WI38 (cell line): ENCODE measurements around the gene HSD17B14.
A peak's percentile ranks its signal among the peaks of the same experiment; 100 is the strongest.
"Not testable (repeated sequence)": the region's sequence is repeated elsewhere in the genome, so short reads cannot be mapped to it uniquely, and the experiment has no call there.

Source experiments
- H3K4me3 ChIP-seq: 2 replicates; pipeline ENCODE4 v1.5.1; 2011; ENCODE audit warnings: low read depth, mild to moderate bottlenecking, control low read depth, low read length
- TF ChIP-seq, protein P1 (sequence below): IDR thresholded peaks from 2 replicates; pipeline ENCODE4 v1.5.1; 2012; ENCODE audit warnings: low read depth, mild to moderate bottlenecking, control low read depth, low read length

The HSD17B14 gene

DNA sequence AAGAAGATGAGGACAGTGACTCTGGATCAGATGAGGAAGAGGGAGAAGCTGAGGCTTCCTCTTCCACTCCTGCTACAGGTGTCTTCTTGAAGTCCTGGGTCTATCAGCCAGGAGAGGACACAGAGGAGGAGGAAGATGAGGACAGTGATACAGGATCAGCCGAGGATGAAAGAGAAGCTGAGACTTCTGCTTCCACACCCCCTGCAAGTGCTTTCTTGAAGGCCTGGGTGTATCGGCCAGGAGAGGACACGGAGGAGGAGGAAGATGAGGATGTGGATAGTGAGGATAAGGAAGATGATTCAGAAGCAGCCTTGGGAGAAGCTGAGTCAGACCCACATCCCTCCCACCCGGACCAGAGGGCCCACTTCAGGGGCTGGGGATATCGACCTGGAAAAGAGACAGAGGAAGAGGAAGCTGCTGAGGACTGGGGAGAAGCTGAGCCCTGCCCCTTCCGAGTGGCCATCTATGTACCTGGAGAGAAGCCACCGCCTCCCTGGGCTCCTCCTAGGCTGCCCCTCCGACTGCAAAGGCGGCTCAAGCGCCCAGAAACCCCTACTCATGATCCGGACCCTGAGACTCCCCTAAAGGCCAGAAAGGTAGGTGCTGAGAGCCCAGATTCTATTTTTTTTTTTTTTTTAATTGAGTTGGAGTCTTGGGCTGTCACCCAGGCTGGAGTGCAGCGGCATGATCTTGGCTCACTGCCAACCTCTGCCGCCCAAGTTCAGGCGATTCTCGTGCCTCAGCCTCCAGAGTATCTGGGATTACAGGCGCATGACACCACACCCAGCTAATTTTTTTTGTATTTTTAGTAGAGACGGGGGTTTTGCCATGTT lies 38.2 kb upstream of the HSD17B14 start:
- peak overlapping the region; percentile 100 for H3K4me3 ChIP-seq
- TF ChIP-seq, protein P1, sequence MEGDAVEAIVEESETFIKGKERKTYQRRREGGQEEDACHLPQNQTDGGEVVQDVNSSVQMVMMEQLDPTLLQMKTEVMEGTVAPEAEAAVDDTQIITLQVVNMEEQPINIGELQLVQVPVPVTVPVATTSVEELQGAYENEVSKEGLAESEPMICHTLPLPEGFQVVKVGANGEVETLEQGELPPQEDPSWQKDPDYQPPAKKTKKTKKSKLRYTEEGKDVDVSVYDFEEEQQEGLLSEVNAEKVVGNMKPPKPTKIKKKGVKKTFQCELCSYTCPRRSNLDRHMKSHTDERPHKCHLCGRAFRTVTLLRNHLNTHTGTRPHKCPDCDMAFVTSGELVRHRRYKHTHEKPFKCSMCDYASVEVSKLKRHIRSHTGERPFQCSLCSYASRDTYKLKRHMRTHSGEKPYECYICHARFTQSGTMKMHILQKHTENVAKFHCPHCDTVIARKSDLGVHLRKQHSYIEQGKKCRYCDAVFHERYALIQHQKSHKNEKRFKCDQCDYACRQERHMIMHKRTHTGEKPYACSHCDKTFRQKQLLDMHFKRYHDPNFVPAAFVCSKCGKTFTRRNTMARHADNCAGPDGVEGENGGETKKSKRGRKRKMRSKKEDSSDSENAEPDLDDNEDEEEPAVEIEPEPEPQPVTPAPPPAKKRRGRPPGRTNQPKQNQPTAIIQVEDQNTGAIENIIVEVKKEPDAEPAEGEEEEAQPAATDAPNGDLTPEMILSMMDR, result no peak

DNA sequence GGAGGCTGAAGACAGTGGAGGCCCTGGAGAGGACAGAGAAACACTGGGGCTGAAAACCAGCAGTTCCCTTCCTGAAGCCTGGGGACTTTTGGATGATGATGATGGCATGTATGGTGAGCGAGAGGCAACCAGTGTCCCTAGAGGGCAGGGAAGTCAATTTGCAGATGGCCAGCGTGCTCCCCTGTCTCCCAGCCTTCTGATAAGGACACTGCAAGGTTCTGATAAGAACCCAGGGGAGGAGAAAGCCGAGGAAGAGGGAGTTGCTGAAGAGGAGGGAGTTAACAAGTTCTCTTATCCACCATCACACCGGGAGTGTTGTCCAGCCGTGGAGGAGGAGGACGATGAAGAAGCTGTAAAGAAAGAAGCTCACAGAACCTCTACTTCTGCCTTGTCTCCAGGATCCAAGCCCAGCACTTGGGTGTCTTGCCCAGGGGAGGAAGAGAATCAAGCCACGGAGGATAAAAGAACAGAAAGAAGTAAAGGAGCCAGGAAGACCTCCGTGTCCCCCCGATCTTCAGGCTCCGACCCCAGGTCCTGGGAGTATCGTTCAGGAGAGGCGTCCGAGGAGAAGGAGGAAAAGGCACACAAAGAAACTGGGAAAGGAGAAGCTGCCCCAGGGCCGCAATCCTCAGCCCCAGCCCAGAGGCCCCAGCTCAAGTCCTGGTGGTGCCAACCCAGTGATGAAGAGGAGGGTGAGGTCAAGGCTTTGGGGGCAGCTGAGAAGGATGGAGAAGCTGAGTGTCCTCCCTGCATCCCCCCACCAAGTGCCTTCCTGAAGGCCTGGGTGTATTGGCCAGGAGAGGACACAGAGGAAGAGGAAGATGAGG lies 37.4 kb upstream of the HSD17B14 start:
- TF ChIP-seq, protein P1, result no peak
- peak overlapping the region; percentile 100 for H3K4me3 ChIP-seq

DNA sequence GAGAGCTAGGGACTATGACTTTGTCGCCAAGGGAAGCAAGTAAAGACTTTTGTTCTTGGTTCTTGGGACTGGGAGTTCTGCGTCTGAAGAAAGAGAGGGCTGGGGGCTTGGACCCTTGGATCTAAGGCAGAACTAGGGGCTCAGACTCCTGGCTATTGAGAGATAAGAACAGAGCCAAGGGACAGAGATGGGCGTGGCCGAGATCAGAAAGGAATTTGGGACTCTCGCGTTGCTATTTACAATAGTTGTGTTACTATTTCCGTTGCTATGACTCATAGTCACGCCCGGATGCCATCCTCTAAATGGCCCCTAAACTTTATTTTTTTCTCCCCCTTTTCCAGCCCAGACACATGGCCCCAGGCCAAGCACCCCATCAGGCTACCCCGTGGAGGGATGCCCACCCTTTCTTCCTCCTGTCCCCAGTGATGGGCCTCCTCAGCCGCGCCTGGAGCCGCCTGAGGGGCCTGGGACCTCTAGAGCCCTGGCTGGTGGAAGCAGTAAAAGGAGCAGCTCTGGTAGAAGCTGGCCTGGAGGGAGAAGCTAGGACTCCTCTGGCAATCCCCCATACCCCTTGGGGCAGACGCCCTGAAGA lies 36.7 kb upstream of the HSD17B14 start:
- H3K4me3 ChIP-seq, result peak overlapping the region; percentile 100
- TF ChIP-seq, protein P1, result no peak

DNA sequence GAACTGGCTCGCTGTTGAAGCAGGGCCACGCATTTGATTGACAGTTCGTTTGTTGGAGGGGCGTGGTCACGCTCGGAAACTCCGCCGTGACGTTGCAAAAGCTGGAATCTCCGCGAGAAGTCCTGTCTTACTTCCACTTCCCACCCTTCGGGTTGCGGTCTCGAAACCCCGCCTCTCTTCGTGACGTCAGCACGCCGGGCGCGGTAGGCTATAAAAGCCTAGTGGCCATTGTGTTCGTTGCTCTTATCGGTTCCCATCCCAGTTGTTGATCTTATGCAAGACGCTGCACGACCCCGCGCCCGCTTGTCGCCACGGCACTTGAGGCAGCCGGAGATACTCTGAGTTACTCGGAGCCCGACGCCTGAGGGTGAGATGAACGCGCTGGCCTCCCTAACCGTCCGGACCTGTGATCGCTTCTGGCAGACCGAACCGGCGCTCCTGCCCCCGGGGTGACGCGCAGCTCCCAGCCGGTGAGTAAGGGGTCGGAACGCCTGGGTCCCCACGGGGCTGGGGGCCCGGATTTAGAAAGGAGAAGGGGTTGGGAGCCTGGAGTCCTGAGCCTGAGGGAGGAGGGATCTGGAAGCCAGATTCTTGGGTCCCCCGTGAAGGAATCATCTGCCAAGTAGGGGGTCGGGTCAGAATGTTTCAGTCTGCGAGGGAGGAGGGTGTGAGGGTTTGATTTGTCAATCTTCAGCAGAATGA lies 36.0 kb upstream of the HSD17B14 start, which contains the start of gene PPP1R15A:
TSS of gene PPP1R15A (plus strand) at position 240 of the 702 bp plus-strand sequence. CDS start 813 bp downstream, outside the sequence.
- H3K4me3 ChIP-seq, result peak within 1 kb of the TSS; percentile 100
- TF ChIP-seq, protein P1, result no peak

DNA sequence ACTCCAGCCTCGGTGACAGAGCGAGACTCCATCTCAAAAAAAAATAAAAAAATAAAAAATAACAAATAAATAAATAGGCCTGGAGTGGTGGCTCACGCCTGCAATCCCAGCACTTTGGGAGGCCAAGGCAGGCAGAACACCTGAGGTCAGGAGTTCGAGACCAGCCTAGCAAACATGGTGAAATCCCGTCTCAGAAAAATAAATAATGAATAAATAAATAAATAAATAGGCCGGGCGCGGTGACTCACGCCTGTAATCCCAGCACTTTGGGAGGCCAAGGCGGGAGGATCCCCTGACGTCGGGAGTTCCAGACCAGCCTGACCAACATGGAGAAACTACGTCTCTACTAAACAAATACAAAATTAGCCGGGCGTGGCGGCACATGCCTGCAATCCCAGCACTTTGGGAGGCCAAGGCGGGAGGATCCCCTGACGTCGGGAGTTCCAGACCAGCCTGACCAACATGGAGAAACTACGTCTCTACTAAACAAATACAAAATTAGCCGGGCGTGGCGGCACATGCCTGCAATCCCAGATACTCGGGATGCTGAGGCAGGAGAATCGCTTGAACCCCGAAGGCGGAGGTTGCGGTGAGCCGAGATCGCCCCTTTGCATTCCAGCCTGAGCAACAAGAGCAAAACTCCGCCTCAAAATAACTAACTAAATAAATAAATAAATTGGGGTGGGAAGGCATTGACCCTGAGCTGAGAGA lies 35.3 kb upstream of the HSD17B14 start:
- not testable (repeated sequence) for H3K4me3 ChIP-seq

DNA sequence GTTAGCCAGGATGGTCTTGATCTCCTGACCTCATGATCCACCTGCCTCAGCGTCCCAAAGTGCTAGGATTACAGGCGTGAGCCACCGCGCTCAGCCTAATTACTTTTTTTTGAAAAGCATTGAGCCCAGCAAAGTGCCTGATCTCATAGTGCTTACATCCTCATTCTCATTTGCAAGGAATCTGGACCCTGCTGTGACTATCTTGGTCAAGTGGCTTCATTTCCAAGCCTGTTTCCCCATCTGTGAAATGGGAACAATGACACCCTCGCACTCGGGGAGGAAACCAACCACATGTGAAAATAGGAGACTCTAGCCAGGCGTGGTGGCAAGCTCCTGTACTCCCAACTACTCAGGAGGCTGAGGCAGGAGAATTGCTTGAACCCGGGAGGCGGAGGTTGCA lies 33.8 kb upstream of the HSD17B14 start:
- H3K4me3 ChIP-seq, result no peak overlapping the region
- TF ChIP-seq, protein P1, result no peak
